ENCODE data around the gene SLC39A11.

SLC39A11 gene

DNA sequence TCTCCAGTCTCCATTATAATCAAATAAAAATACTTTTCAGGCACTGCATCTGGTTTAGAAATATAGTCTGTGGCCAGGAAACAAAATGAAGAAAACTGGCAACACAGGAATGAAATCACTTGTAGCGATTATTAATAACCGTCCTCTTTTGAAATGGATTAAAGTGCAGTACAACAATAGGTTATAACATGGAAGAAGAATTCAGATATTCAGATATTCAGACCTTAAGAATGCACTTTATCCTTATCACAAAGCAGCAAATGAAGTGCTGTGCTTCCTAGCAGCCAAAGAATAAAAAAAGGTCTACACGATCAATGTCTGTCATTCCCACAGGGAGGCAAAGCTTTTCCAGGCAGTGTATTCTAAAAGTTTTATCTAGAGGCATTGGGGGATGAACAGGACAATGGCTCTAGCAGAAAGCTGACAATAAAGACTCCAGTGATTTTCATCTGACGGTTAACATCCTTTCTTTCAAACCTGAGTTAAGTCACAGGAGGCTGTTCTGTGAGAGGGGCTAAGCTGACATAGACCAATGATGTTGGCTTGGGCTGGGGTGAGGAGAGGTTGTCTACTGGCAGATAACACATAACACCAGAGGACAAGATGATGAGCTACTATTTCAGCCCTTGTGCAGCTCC lies 259.2 kb downstream of the SLC39A11 start:
- H3K4me3 ChIP-seq (replicated peaks; ENCODE audit: insufficient read depth, low read length) = no peak overlapping the region
- DNase-seq (ENCODE audit: low read depth in 1 of 2, low spot score in 1 of 2) = no peak
- TF ChIP-seq GABPA (IDR thresholded peaks at IDR 0.05; ENCODE audit: low read depth) = no peak
- no peak for TF ChIP-seq SPI1 (IDR thresholded peaks at IDR 0.05; ENCODE audit: borderline replicate concordance, low read depth)
- TF ChIP-seq, protein P1, sequence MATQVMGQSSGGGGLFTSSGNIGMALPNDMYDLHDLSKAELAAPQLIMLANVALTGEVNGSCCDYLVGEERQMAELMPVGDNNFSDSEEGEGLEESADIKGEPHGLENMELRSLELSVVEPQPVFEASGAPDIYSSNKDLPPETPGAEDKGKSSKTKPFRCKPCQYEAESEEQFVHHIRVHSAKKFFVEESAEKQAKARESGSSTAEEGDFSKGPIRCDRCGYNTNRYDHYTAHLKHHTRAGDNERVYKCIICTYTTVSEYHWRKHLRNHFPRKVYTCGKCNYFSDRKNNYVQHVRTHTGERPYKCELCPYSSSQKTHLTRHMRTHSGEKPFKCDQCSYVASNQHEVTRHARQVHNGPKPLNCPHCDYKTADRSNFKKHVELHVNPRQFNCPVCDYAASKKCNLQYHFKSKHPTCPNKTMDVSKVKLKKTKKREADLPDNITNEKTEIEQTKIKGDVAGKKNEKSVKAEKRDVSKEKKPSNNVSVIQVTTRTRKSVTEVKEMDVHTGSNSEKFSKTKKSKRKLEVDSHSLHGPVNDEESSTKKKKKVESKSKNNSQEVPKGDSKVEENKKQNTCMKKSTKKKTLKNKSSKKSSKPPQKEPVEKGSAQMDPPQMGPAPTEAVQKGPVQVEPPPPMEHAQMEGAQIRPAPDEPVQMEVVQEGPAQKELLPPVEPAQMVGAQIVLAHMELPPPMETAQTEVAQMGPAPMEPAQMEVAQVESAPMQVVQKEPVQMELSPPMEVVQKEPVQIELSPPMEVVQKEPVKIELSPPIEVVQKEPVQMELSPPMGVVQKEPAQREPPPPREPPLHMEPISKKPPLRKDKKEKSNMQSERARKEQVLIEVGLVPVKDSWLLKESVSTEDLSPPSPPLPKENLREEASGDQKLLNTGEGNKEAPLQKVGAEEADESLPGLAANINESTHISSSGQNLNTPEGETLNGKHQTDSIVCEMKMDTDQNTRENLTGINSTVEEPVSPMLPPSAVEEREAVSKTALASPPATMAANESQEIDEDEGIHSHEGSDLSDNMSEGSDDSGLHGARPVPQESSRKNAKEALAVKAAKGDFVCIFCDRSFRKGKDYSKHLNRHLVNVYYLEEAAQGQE (IDR thresholded peaks at IDR 0.05; ENCODE audit: insufficient replicate concordance, low read depth) = no peak
- TF ChIP-seq, protein P2, sequence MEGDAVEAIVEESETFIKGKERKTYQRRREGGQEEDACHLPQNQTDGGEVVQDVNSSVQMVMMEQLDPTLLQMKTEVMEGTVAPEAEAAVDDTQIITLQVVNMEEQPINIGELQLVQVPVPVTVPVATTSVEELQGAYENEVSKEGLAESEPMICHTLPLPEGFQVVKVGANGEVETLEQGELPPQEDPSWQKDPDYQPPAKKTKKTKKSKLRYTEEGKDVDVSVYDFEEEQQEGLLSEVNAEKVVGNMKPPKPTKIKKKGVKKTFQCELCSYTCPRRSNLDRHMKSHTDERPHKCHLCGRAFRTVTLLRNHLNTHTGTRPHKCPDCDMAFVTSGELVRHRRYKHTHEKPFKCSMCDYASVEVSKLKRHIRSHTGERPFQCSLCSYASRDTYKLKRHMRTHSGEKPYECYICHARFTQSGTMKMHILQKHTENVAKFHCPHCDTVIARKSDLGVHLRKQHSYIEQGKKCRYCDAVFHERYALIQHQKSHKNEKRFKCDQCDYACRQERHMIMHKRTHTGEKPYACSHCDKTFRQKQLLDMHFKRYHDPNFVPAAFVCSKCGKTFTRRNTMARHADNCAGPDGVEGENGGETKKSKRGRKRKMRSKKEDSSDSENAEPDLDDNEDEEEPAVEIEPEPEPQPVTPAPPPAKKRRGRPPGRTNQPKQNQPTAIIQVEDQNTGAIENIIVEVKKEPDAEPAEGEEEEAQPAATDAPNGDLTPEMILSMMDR (IDR thresholded peaks at IDR 0.05; ENCODE audit: insufficient read depth, low read length) = no peak
- TF ChIP-seq POLR2AphosphoS5 (IDR thresholded peaks at IDR 0.05; ENCODE audit: low read depth) = no peak

DNA sequence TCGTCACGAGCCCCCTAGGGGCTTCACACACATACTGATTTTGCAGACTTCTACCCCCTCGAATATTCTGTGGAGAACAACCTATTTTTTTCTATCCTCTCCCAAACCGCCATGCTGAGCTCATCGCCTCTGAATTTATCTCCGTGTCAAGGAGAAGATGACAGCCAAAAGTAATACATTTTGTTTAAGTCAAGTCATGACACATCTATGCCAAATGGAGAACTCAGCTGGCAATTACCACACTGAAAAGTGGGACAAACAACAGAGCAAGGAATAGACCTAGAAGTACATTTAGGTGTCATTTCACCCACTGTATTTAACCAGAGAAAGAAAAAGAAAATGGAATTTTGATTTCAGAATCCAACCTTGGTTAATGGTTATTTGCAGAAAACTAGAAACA lies 260.2 kb downstream of the SLC39A11 start:
- H3K4me3 ChIP-seq (replicated peaks; ENCODE audit: insufficient read depth, low read length) = no peak overlapping the region
- no peak overlapping the region for H3K27ac ChIP-seq (replicated peaks)
- H3K27me3 ChIP-seq (ENCODE audit: insufficient read depth, poor library complexity, severe bottlenecking) = no peaks in the 10 kb centered on the region
- TF ChIP-seq, protein P2 (IDR thresholded peaks at IDR 0.05; ENCODE audit: insufficient read depth, low read length) = no peak
- TF ChIP-seq GABPA (IDR thresholded peaks at IDR 0.05; ENCODE audit: low read depth) (no peak), SPI1 (IDR thresholded peaks at IDR 0.05; ENCODE audit: borderline replicate concordance, low read depth) (no peak), POLR2AphosphoS5 (IDR thresholded peaks at IDR 0.05; ENCODE audit: low read depth) (no peak)
- TF ChIP-seq, protein P1 (IDR thresholded peaks at IDR 0.05; ENCODE audit: insufficient replicate concordance, low read depth) = no peak
- no peak for DNase-seq (ENCODE audit: low read depth in 1 of 2, low spot score in 1 of 2)

More for the DNA sequence above, 259.2 kb downstream of the SLC39A11 start:
- Histone ChIP-seq H3K27me3 (ENCODE audit: insufficient read depth, poor library complexity, severe bottlenecking) (no peaks in the 10 kb centered on the region), H3K27ac (replicated peaks) (no peak overlapping the region)

DNA sequence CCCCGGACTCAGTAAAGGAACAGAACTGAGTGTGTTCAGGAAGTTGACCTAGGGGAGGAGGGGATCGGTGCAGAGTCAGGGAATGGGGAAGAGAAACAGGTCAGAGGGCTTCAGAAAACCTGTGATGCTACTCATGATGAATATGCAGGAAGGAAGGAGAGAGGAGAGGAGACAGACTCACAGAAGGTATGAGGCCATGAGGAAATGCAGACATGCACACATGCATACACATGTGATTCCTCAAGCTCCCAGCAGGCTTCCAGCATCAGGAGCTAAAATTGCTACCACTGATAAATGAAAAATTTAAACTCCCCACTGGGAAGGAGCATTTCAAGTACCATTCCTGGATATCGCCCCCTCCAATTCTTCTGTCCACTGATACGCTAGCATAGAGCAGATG lies 262.6 kb downstream of the SLC39A11 start:
- Histone ChIP-seq H3K4me3 (replicated peaks; ENCODE audit: insufficient read depth, low read length) (no peak overlapping the region), H3K27ac (replicated peaks) (no peak overlapping the region), H3K27me3 (ENCODE audit: insufficient read depth, poor library complexity, severe bottlenecking) (no peaks in the 10 kb centered on the region)
- DNase-seq (ENCODE audit: low read depth in 1 of 2, low spot score in 1 of 2) = no peak
- TF ChIP-seq, protein P1 (IDR thresholded peaks at IDR 0.05; ENCODE audit: insufficient replicate concordance, low read depth) = no peak
- TF ChIP-seq SPI1 (IDR thresholded peaks at IDR 0.05; ENCODE audit: borderline replicate concordance, low read depth) (no peak), GABPA (IDR thresholded peaks at IDR 0.05; ENCODE audit: low read depth) (no peak), POLR2AphosphoS5 (IDR thresholded peaks at IDR 0.05; ENCODE audit: low read depth) (no peak)
- TF ChIP-seq, protein P2 (IDR thresholded peaks at IDR 0.05; ENCODE audit: insufficient read depth, low read length) = no peak

All from HL-60 (cell line).